C4-2B (cell line): ENCODE results near the gene ENPP6.

Experiments
- ZFX ChIP-seq: fragments of 450-650 bp; IDR thresholded peaks from 2 replicates; pipeline ENCODE4 v1.6.1; 2017
- TF ChIP-seq, protein P1 (sequence below): fragments of 450-650 bp; conservative IDR thresholded peaks from 2 replicates; pipeline ENCODE4 v1.5.1; 2017; ENCODE audit warnings: mild to moderate bottlenecking

DNA sequence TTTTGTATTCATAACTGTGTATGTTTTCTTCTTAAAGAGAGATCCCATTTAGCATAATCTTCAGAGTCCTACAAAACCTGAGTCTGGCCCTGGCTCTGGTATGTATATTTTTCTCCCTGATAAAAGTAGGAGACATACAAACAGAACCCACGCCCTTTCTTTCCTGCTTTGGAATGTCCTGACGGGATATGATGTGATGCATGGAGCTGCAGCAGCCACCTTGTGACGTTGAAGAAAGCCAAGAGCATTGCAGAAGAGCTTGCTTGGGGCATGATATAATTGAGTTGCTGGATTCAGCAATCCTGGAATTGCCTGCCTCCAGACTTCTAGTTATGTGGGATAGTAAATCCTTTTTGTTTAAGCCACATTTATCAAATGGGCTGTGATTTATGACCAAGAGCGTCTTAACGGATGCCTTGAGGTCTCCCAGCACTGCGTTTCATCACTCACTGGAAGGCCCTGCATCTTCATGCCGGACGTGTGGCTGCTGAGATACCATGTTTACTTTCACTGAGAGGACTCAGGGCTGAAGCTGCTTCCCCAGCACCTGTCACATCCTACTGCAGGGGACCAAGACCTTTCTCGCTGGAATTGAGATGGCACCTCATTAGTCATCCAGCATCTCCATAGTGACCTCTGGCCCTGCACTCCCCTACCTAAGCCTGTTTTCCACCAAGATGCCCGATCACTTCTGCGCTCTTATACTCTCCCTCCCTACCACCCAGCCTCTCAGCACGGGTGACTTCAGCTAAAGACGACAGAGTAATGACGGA is 107.0 kb downstream of the ENPP6 start:
- TF ChIP-seq, protein P1, sequence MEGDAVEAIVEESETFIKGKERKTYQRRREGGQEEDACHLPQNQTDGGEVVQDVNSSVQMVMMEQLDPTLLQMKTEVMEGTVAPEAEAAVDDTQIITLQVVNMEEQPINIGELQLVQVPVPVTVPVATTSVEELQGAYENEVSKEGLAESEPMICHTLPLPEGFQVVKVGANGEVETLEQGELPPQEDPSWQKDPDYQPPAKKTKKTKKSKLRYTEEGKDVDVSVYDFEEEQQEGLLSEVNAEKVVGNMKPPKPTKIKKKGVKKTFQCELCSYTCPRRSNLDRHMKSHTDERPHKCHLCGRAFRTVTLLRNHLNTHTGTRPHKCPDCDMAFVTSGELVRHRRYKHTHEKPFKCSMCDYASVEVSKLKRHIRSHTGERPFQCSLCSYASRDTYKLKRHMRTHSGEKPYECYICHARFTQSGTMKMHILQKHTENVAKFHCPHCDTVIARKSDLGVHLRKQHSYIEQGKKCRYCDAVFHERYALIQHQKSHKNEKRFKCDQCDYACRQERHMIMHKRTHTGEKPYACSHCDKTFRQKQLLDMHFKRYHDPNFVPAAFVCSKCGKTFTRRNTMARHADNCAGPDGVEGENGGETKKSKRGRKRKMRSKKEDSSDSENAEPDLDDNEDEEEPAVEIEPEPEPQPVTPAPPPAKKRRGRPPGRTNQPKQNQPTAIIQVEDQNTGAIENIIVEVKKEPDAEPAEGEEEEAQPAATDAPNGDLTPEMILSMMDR = no peak
- no peak for TF ChIP-seq ZFX
